IPS-18a (cell line): ENCODE data around the gene TMEM164.
"Not testable (repeated sequence)": the region's sequence is repeated elsewhere in the genome, so short reads cannot be mapped to it uniquely, and the experiment has no call there.

Source experiments
- H3K27ac ChIP-seq: one replicate; pipeline ENCODE4 v1.5.1; 2013; ENCODE audit warnings: low read length
- H3K27me3 ChIP-seq: one replicate; pipeline ENCODE4 v1.6.1; 2013; ENCODE audit warnings: mild to moderate bottlenecking, low read length; ENCODE audit not compliant: control insufficient read depth, insufficient read depth
- H3K36me3 ChIP-seq: one replicate; pipeline ENCODE4 v1.6.1; 2013; ENCODE audit warnings: low read depth, low read length; ENCODE audit not compliant: control insufficient read depth
- H3K4me1 ChIP-seq: one replicate; pipeline ENCODE4 v1.6.1; 2013; ENCODE audit warnings: low read depth, low read length; ENCODE audit not compliant: control insufficient read depth
- H3K4me3 ChIP-seq: one replicate; pipeline ENCODE4 v1.5.1; 2013; ENCODE audit warnings: low read length
- H3K9ac ChIP-seq: one replicate; pipeline ENCODE4 v1.6.1; 2013; ENCODE audit warnings: mild to moderate bottlenecking, low read length, moderate library complexity
- H3K9me3 ChIP-seq: one replicate; pipeline ENCODE4 v1.6.1; 2013; ENCODE audit warnings: low read depth, low read length; ENCODE audit not compliant: control insufficient read depth

TMEM164 gene

GRCh38 chrX:110002300-110003166 lies at the start of gene TMEM164:
TSS of gene TMEM164 (plus strand) at chrX:110003114. CDS start at chrX:110003775, 661 bp downstream.
- Histone ChIP-seq H3K9me3 (no peaks in the 10 kb centered on the region), H3K4me1 (peaks cover 11% of the 10 kb centered on the region), H3K4me3 (peak within 1 kb of the TSS; percentile 92), H3K27ac (no peak within 1 kb of the TSS), H3K36me3 (no peaks in the 10 kb centered on the region), H3K9ac (peak within 1 kb of the TSS; percentile 60), H3K27me3 (no peaks in the 10 kb centered on the region)

GRCh38 chrX:109954333-109954732 lies 48.6 kb upstream of the TMEM164 start:
- no peak overlapping the region for H3K4me3 ChIP-seq
- no peak overlapping the region for H3K27ac ChIP-seq
- H3K9ac ChIP-seq, result no peak overlapping the region
- no peaks in the 10 kb centered on the region for H3K4me1 ChIP-seq
- H3K9me3 ChIP-seq, result no peaks in the 10 kb centered on the region
- H3K36me3 ChIP-seq, result no peaks in the 10 kb centered on the region
- H3K27me3 ChIP-seq, result no peaks in the 10 kb centered on the region

GRCh38 chrX:109954955-109955354 lies 48.0 kb upstream of the TMEM164 start:
- H3K4me1 ChIP-seq, result no peaks in the 10 kb centered on the region
- H3K9me3 ChIP-seq, result no peaks in the 10 kb centered on the region
- H3K4me3 ChIP-seq, result no peak overlapping the region
- no peak overlapping the region for H3K27ac ChIP-seq
- H3K9ac ChIP-seq, result no peak overlapping the region
- H3K36me3 ChIP-seq, result no peaks in the 10 kb centered on the region
- no peaks in the 10 kb centered on the region for H3K27me3 ChIP-seq

GRCh38 chrX:109958266-109958665 lies 44.6 kb upstream of the TMEM164 start:
- Histone ChIP-seq H3K9ac (no peak overlapping the region), H3K27me3 (no peaks in the 10 kb centered on the region), H3K4me1 (no peaks in the 10 kb centered on the region), H3K9me3 (no peaks in the 10 kb centered on the region), H3K4me3 (no peak overlapping the region), H3K27ac (no peak overlapping the region), H3K36me3 (no peaks in the 10 kb centered on the region)

DNA sequence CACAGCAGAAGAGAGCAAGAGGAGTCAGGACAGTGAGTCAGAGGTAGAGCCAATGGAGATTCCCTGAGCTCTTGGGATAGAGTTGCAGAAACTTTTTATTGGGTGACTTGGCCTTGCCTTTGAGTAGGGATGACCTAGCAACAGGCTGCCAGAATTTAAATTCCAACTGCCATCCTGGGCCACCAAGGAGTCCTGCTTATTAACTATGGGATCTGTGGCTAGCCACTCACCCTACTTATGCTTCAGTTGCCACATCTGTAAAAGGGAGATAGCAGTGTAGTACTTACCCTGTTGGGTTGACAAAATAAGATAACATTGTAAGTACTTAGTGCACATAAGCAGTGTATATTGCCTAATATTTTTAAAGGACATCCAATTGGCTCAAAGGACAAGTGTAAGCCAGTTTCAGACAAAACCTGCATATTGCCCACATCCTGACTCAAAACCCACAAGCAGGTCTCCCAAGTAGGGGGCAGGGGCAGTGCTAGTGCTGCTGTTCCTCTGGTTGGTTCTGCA lies 43.5 kb upstream of the TMEM164 start:
- H3K9me3 ChIP-seq, result no peaks in the 10 kb centered on the region
- no peaks in the 10 kb centered on the region for H3K27me3 ChIP-seq
- no peaks in the 10 kb centered on the region for H3K36me3 ChIP-seq
- no peak overlapping the region for H3K27ac ChIP-seq
- no peaks in the 10 kb centered on the region for H3K4me1 ChIP-seq
- no peak overlapping the region for H3K9ac ChIP-seq
- H3K4me3 ChIP-seq, result no peak overlapping the region

DNA sequence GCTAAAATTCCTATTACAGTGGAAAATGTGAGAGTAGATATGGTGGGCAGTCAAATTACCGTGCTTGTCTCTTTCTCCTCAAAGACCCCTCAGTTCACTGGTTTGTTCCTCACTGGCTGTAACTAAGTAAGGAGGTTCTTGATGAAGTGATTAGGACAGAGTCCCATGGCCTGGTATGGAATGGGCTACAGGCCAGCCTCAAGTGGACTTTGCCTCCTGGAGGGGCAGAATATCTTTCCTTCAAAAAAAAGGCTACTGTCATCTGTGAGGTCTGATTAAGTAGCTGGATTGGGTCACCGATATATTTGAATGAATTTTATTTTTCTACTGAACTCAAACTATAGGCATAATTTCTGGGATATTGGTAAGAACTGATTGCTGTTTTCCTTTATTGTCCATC lies 38.5 kb upstream of the TMEM164 start:
- Histone ChIP-seq H3K4me3 (no peak overlapping the region), H3K9ac (no peak overlapping the region), H3K9me3 (no peaks in the 10 kb centered on the region), H3K27me3 (no peaks in the 10 kb centered on the region), H3K27ac (no peak overlapping the region), H3K4me1 (no peaks in the 10 kb centered on the region), H3K36me3 (no peaks in the 10 kb centered on the region)

- Histone ChIP-seq H3K4me3 (no peak overlapping the region), H3K9me3 (no peaks in the 10 kb centered on the region), H3K27me3 (no peaks in the 10 kb centered on the region), H3K36me3 (no peaks in the 10 kb centered on the region), H3K27ac (no peak overlapping the region), H3K4me1 (no peaks in the 10 kb centered on the region), H3K9ac (no peak overlapping the region)
Measured at GRCh38 chrX:109966246-109966645, 36.7 kb upstream of the TMEM164 start.

DNA sequence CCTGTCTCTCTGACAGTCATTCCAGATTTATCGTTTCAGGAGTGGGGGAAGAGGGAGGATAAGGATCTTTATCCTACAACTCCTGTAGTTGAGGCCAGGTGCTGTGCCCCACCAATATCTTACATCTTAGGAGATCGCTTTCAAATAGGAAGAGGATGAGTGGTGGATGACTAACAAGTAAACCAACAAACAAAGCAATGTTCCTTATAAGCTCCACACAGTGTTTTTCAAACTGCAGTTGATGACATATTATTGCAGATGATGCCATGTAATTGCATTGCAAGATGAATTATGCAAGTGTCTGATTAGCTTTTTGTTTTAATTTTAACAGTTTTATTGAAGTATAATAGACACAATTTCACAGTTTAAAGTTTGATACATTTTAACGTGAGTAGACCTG lies 35.8 kb upstream of the TMEM164 start:
- Histone ChIP-seq H3K36me3 (no peaks in the 10 kb centered on the region), H3K4me1 (no peaks in the 10 kb centered on the region), H3K27ac (no peak overlapping the region), H3K4me3 (no peak overlapping the region), H3K9me3 (no peaks in the 10 kb centered on the region), H3K9ac (no peak overlapping the region), H3K27me3 (no peaks in the 10 kb centered on the region)

GRCh38 chrX:109970841-109971240 lies 32.1 kb upstream of the TMEM164 start:
- not testable (repeated sequence) for H3K9ac ChIP-seq, H3K27me3 ChIP-seq, H3K4me1 ChIP-seq, H3K27ac ChIP-seq, H3K9me3 ChIP-seq, H3K36me3 ChIP-seq, H3K4me3 ChIP-seq

GRCh38 chrX:109974906-109975655 lies 27.8 kb upstream of the TMEM164 start:
- Histone ChIP-seq H3K9ac (no peak overlapping the region), H3K27me3 (no peaks in the 10 kb centered on the region), H3K36me3 (no peaks in the 10 kb centered on the region)

DNA sequence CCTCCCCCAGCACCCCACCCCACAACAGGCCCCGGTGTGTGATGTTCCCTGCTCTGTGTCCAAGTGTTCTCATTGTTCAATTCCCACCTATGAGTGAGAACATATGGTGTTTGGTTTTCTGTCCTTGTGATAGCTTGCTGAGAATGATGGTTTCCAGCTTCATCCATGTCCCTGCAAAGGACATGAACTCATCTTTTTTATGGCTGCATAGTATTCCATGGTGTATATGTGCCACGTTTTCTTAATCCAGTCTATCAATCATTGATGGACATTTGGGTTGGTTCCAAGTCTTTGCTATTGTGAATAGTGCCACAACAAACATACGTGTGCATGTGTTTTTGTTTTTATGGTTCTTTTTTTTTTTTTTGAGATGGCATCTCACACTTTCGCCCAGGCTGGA lies 17.7 kb upstream of the TMEM164 start:
- not testable (repeated sequence) for H3K4me1 ChIP-seq, H3K9ac ChIP-seq, H3K27ac ChIP-seq, H3K36me3 ChIP-seq, H3K27me3 ChIP-seq, H3K9me3 ChIP-seq, H3K4me3 ChIP-seq

More at GRCh38 chrX:109974906-109975655, 27.8 kb upstream of the TMEM164 start:
- H3K27ac ChIP-seq, result no peak overlapping the region
- H3K9me3 ChIP-seq, result no peaks in the 10 kb centered on the region
- peaks cover 11% of the 10 kb centered on the region for H3K4me1 ChIP-seq
- no peak overlapping the region for H3K4me3 ChIP-seq
